GM12892 (cell line): ENCODE measurements around the gene RAB11A.

Source experiments
- POLR2A ChIP-seq: IDR thresholded peaks from 2 replicates; pipeline ENCODE4 v1.6.1; 2011; ENCODE audit warnings: low read depth, low read length, control low read depth
- POLR2AphosphoS5 ChIP-seq: IDR thresholded peaks from 2 replicates; pipeline ENCODE4 v1.6.1; 2011; ENCODE audit warnings: low read depth, low read length, control low read depth
- TAF1 ChIP-seq: IDR thresholded peaks from 2 replicates; pipeline ENCODE4 v1.6.1; 2011; ENCODE audit warnings: low read depth, mild to moderate bottlenecking, control low read depth, low read length, borderline replicate concordance

DNA sequence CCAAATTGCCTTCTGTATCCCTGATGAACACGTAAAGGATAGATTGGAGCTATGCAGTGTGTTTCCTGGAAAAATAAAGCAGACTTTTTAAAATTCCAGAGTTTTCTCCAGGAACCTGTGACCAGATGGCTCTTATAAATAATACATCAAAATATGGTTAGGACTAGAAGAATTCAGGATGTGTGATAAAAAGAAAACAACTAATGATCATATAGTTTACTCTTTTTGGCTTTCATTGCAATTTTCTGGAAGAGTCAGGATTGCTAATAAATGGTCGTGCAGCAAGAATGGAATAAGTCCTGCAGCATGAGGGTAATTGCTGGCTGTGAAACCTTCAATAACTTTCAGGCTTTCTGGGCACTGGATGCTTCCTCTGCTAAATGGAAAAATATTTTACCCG is 47.0 kb upstream of the RAB11A start:
- TF ChIP-seq POLR2A (no peak), TAF1 (no peak), POLR2AphosphoS5 (no peak)
